SIG-M5 (cell line): ENCODE measurements around the gene MRPL11.

ENCODE experiments used
- DNase-seq: peaks from one replicate; lab custom pipeline; 2025; lab: John Stamatoyannopoulos, UW

MRPL11 gene

GRCh38 chr11:66388780-66389386, 49.8 kb downstream of the MRPL11 start:
- DNase-seq, result no peak

DNA sequence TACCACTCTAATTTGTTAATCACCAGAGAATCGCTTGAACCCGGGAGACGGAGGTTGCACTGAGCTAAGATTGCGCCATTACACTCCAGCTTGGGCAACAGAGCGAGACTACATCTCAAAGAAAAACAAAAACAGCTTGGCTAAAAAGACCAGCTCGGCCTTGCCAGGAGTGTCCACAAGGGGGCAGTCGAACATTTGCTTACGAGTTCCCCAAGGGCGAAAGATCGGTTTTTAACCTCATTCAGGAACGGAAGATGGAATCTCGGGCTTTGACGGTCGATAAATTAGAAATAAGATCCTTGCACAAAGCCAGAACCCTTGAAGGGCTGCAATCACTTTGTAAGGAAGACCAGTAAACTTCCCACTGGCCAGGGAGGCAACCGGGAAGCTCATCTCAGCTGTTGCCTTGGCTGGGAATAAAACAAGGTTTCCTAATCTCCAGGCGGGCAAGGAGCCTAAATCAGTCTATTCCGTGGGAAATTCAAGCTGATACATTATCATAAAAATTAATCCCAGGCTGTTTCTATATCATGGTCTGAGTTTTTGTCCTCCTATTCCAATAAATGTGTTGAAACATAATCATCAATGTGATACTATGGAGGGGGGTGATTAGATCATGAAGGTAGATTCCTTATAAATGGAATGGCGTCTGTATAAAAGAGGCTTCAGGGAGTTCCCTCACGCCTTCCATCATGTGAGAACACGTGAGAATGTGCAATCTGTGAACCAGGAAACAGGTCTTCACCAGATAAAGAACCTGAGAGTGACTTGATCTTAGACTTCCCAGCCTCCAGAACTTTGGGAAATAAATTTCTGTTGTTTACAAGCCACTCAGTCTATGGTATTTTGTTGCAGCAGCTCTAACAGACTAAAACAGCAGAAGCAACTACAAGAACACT, 52.2 kb downstream of the MRPL11 start:
- no peak for DNase-seq
